ENCODE results near the gene FAM168A. TPM values are rescaled to one million over a fixed set of nuclear protein-coding genes. Genes with fewer than 3 reads are reported as not detected.

FAM168A gene
- total RNA-seq, 1 donor from 2014 or later: 19.3 TPM

GRCh38 chr11:73359341-73359740 is 238.6 kb downstream of the FAM168A start:
- Histone ChIP-seq H3K9me3 (ENCODE audit: low read depth) (no peaks in the 10 kb centered on the region), H3K9ac (no peak overlapping the region), H3K27ac (no peak overlapping the region), H3K79me2 (ENCODE audit: low read depth) (no peaks in the 10 kb centered on the region), H3K4me3 (no peak overlapping the region), H3K4me1 (peaks cover 5% of the 10 kb centered on the region), H3K36me3 (no peaks in the 10 kb centered on the region), H2AFZ (replicated peaks) (no peak overlapping the region), H3F3A (ENCODE audit: low read depth) (peaks cover 20% of the 10 kb centered on the region), H3K4me2 (no peak overlapping the region), H4K20me1 (ENCODE audit: low read depth) (peaks cover 44% of the 10 kb centered on the region), H3K27me3 (no peaks in the 10 kb centered on the region)
- Mint-ChIP-seq H3K27me3 (ENCODE audit: insufficient read depth, low read depth) (peaks cover 4% of the 10 kb centered on the region), H3K4me1 (peaks cover 2% of the 10 kb centered on the region), H3K4me3 (no peak overlapping the region), H3K27ac (no peak overlapping the region), H3K9me3 (no peaks in the 10 kb centered on the region), H3K36me3 (peaks cover 16% of the 10 kb centered on the region)
- DNase-seq (ENCODE audit: low spot score): no peak
- TF ChIP-seq EZH2phosphoT487 (IDR thresholded peaks at IDR 0.05) (no peak), EZH2 (IDR thresholded peaks at IDR 0.05) (no peak)
- TF ChIP-seq, protein P1, sequence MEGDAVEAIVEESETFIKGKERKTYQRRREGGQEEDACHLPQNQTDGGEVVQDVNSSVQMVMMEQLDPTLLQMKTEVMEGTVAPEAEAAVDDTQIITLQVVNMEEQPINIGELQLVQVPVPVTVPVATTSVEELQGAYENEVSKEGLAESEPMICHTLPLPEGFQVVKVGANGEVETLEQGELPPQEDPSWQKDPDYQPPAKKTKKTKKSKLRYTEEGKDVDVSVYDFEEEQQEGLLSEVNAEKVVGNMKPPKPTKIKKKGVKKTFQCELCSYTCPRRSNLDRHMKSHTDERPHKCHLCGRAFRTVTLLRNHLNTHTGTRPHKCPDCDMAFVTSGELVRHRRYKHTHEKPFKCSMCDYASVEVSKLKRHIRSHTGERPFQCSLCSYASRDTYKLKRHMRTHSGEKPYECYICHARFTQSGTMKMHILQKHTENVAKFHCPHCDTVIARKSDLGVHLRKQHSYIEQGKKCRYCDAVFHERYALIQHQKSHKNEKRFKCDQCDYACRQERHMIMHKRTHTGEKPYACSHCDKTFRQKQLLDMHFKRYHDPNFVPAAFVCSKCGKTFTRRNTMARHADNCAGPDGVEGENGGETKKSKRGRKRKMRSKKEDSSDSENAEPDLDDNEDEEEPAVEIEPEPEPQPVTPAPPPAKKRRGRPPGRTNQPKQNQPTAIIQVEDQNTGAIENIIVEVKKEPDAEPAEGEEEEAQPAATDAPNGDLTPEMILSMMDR (IDR thresholded peaks at IDR 0.05): no peak

- no peak overlapping the region for H3K27ac ChIP-seq
Measured at GRCh38 chr11:73358071-73358470, 239.8 kb downstream of the FAM168A start.

DNA sequence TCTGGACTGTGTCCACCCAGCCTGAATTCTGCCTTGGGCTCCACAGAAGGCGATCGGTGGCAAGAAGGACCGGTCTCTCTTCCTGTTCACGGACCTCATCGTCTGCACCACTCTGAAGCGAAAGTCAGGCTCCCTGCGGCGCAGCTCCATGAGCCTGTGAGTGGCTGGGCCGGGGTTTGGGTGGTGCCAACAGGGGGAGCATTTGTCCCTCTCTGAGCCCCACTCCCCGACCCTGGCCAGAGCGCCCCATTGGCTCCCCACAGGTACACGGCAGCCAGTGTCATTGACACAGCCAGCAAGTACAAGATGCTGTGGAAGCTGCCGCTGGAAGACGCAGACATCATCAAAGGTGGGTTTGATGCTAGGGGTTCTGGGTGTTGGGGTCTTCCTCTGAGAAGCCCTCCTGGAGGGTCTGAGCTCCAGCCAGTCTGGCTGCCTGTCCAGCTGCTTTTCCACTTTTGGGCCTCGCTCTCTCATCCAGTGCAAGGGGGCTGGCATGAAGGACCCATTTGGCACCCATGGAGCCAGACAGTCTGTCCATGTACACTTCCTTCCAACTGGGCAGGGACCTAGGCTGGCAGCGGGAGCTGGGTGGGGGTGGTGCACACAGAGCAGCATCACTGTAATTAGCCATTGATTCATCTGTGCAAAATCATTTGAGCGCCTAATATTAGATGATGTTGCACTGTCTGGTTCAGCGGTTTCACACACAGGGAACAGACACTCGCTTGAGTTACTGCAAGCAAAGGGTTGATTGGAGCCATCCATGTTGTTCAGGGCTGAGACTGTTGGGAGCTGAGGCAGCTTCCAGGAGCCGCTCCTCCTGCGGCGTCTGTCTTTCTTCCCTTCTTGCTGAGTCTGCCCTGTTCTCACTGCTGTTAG is 240.7 kb downstream of the FAM168A start:
- Histone ChIP-seq H2AFZ (replicated peaks) (no peak overlapping the region), H3K4me3 (no peak overlapping the region), H3F3A (ENCODE audit: low read depth) (peaks cover 20% of the 10 kb centered on the region), H3K27me3 (no peaks in the 10 kb centered on the region), H3K4me1 (peaks cover 5% of the 10 kb centered on the region), H3K36me3 (no peaks in the 10 kb centered on the region), H3K4me2 (no peak overlapping the region), H3K9me3 (ENCODE audit: low read depth) (no peaks in the 10 kb centered on the region), H3K27ac (no peak overlapping the region), H4K20me1 (ENCODE audit: low read depth) (peaks cover 39% of the 10 kb centered on the region), H3K9ac (no peak overlapping the region), H3K79me2 (ENCODE audit: low read depth) (no peaks in the 10 kb centered on the region)
- peaks cover 2% of the 10 kb centered on the region for H3K27me3 Mint-ChIP-seq (ENCODE audit: insufficient read depth, low read depth)
- no peak overlapping the region for H3K4me3 Mint-ChIP-seq
- H3K4me1 Mint-ChIP-seq: peaks cover 2% of the 10 kb centered on the region
- H3K27ac Mint-ChIP-seq: no peak overlapping the region
- peaks cover 16% of the 10 kb centered on the region for H3K36me3 Mint-ChIP-seq
- no peak for DNase-seq (ENCODE audit: low spot score)
- H3K9me3 Mint-ChIP-seq: no peaks in the 10 kb centered on the region
- TF ChIP-seq EZH2 (IDR thresholded peaks at IDR 0.05) (no peak), EZH2phosphoT487 (IDR thresholded peaks at IDR 0.05) (no peak)
- TF ChIP-seq, protein P1 (IDR thresholded peaks at IDR 0.05): no peak

More at GRCh38 chr11:73358071-73358470, 239.8 kb downstream of the FAM168A start:
- no peak for DNase-seq (ENCODE audit: low spot score)
- H3K4me3 Mint-ChIP-seq: no peak overlapping the region
- no peaks in the 10 kb centered on the region for H3K27me3 ChIP-seq
- H3F3A ChIP-seq (ENCODE audit: low read depth): peaks cover 20% of the 10 kb centered on the region
- peaks cover 2% of the 10 kb centered on the region for H3K4me1 Mint-ChIP-seq
- peaks cover 2% of the 10 kb centered on the region for H3K27me3 Mint-ChIP-seq (ENCODE audit: insufficient read depth, low read depth)
- no peak overlapping the region for H3K9ac ChIP-seq
- no peaks in the 10 kb centered on the region for H3K79me2 ChIP-seq (ENCODE audit: low read depth)
- TF ChIP-seq, protein P1 (IDR thresholded peaks at IDR 0.05): no peak
- TF ChIP-seq EZH2 (IDR thresholded peaks at IDR 0.05) (no peak), EZH2phosphoT487 (IDR thresholded peaks at IDR 0.05) (no peak)
- H3K9me3 Mint-ChIP-seq: no peaks in the 10 kb centered on the region
- peaks cover 41% of the 10 kb centered on the region for H4K20me1 ChIP-seq (ENCODE audit: low read depth)
- no peak overlapping the region for H3K4me2 ChIP-seq
- no peaks in the 10 kb centered on the region for H3K36me3 ChIP-seq
- H2AFZ ChIP-seq (replicated peaks): no peak overlapping the region
- H3K4me1 ChIP-seq: peaks cover 5% of the 10 kb centered on the region
- no peak overlapping the region for H3K4me3 ChIP-seq
- H3K27ac Mint-ChIP-seq: no peak overlapping the region
- no peaks in the 10 kb centered on the region for H3K9me3 ChIP-seq (ENCODE audit: low read depth)
- peaks cover 20% of the 10 kb centered on the region for H3K36me3 Mint-ChIP-seq
